Uterus (tissue), 4 donors: Measurements from ENCODE around the gene CAPZB. TPM values are rescaled to one million over a fixed set of nuclear protein-coding genes. Genes with fewer than 3 reads are reported as not detected.

ENCODE experiments used
- DNase-seq, 2 donors: peaks; one replicate each; pipeline ENCODE4 v3.0.0-alpha.2; 2019 to 2020
- H3K27ac ChIP-seq, 2 donors: fragments of 200-600 bp; sonication (generic); 1 replicate in 1 of 2; 2 replicates in 1 of 2; pipeline ENCODE4 v1.5.1; 2016 to 2018
- H3K27me3 ChIP-seq, 2 donors: fragments of 200-600 bp; sonication (generic); one replicate each; pipeline ENCODE4 v1.5.1; 2018 to 2019; ENCODE audit warnings: control low read depth in 1 of 2
- H3K36me3 ChIP-seq, 2 donors: fragments of 200-600 bp; sonication (generic); one replicate each; pipeline ENCODE4 v1.5.1; 2019; ENCODE audit warnings: control low read depth in 1 of 2
- H3K4me1 ChIP-seq, 2 donors: fragments of 200-600 bp; sonication (generic); one replicate each; pipeline ENCODE4 v1.5.1; 2018 to 2019; ENCODE audit warnings: control low read depth in 1 of 2
- H3K4me3 ChIP-seq, 2 donors: fragments of 200-600 bp; sonication (generic); 1 replicate in 1 of 2; 2 replicates in 1 of 2; pipeline ENCODE4 v1.5.1; 2018 to 2019; ENCODE audit warnings: mild to moderate bottlenecking in 1 of 2
- H3K9me3 ChIP-seq, 2 donors: fragments of 200-600 bp; sonication (generic); one replicate each; pipeline ENCODE4 v1.5.1; 2019; ENCODE audit warnings: control low read depth in 1 of 2
- POLR2A ChIP-seq, 2 donors: fragments of 450-650 bp; IDR thresholded peaks; one replicate each; pipeline ENCODE4 v1.6.1; 2016; ENCODE audit warnings: antibody characterized with exemption in 2 of 2, mild to moderate bottlenecking in 1 of 2, moderate library complexity in 1 of 2
- intact Hi-C: fragments of 100-400 bp; cut with DNase I; formaldehyde crosslinking; loops from one replicate; pipeline ENCODE4 v1.15.1; 2023; ENCODE audit warnings: low total_unique reads
- total RNA-seq, 4 donors: library from RNA; depleted of rRNA in 3 of 4; stranded (reverse); fragments of >200 nt in 3 of 4; gene quantifications; one replicate each; pipeline versions ENCODE4 v1.1.0 to v1.2.4, GENCODE V29; 2014 to 2023
- TF ChIP-seq, protein P1 (sequence below), 4 experiments: fragments of 200-600 bp in 2 of 4; fragments of 450-650 bp in 2 of 4; sonication (generic) in 2 of 4; IDR thresholded peaks; one replicate each; pipeline ENCODE4 v1.5.1; 2016 to 2019; ENCODE audit warnings: antibody characterized with exemption in 4 of 4, mild to moderate bottlenecking in 2 of 4, moderate library complexity in 1 of 4
- donor health status: DM: yes; HTN: yes; CAD: no.

Gene CAPZB
- total RNA-seq, 4 donors from 2014 or later = 94.4 to 281 (median 141) TPM

DNA sequence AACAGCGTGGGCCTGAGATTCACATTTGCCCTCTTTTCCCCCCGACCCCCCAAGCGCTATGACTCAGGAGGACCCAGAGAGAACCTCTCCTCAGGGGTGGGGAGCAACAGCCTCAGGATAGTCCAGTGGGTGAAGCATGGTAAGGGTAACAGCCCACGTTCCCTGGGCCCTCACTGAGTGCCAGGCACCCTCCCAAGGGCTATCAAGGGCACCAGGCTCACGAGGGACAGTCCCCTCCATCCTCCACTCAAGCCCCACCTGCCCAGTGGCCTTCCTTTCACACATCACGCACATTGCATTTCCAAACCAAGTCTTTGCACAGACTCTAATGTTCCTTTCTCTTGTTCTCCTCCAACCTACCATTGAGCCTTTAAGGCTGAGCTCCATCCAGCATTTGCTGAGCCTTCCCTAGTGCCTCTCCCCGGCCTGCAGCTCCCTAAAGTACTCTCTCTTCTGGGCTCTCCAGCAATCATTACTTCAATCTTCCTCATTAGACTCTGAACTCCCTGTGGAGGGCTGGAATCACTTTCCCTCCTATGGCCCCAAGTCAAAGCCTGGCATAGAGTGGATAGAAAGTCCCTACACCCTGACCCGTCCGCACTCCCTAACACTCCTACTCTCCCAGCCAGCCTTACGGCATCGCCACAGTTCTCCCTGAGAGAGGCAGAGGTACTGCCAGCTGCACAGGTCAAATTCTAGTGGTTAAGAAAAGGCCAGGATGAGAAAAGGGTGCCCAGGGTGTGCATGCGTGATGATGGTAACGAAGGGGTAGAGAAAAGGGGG is 174.4 kb downstream of the CAPZB start:
- Histone ChIP-seq H3K27me3 (no peaks in the 10 kb centered on the region), H3K36me3 (no peaks in the 10 kb centered on the region), H3K9me3 (no peaks in the 10 kb centered on the region), H3K4me3 (peak overlapping the region; percentile 78 to 89), H3K27ac (peak overlapping the region; percentile 54 to 71), H3K4me1 (peaks cover 5 to 13% of the 10 kb centered on the region in 2 donors)
- DNase-seq = no peak
- intact Hi-C loops = no loop called here
- TF ChIP-seq, protein P1, sequence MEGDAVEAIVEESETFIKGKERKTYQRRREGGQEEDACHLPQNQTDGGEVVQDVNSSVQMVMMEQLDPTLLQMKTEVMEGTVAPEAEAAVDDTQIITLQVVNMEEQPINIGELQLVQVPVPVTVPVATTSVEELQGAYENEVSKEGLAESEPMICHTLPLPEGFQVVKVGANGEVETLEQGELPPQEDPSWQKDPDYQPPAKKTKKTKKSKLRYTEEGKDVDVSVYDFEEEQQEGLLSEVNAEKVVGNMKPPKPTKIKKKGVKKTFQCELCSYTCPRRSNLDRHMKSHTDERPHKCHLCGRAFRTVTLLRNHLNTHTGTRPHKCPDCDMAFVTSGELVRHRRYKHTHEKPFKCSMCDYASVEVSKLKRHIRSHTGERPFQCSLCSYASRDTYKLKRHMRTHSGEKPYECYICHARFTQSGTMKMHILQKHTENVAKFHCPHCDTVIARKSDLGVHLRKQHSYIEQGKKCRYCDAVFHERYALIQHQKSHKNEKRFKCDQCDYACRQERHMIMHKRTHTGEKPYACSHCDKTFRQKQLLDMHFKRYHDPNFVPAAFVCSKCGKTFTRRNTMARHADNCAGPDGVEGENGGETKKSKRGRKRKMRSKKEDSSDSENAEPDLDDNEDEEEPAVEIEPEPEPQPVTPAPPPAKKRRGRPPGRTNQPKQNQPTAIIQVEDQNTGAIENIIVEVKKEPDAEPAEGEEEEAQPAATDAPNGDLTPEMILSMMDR (IDR thresholded peaks at IDR 0.05) = no peak
- TF ChIP-seq POLR2A (IDR thresholded peaks at IDR 0.05) = no peak

DNA sequence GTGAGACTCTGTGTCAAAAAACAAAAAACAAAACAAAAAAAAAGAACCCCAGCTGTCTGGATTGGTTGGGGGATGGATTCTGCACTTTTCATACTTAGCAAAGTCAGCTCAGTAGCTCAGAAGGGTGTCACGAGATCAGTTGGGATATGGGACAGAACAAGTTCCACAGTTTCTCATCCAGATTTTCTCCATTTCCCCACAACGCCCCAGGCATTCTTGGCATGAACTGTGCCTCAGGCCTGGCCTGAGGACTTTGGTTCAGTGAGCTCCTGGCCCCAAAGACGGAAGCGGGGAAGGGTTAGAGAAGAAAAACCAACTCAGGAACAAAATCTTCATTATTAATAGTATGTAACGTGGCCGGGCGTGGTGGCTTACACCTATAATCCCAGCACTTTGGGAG is 175.3 kb downstream of the CAPZB start:
- Histone ChIP-seq H3K27me3 (no peaks in the 10 kb centered on the region), H3K4me1 (peaks cover 5 to 13% of the 10 kb centered on the region in 2 donors), H3K4me3 (no peak overlapping the region), H3K36me3 (no peaks in the 10 kb centered on the region), H3K9me3 (no peaks in the 10 kb centered on the region), H3K27ac (no peak overlapping the region)
- no peak for TF ChIP-seq POLR2A (IDR thresholded peaks at IDR 0.05)
- TF ChIP-seq, protein P1 (IDR thresholded peaks at IDR 0.05) = no peak
- intact Hi-C loops = no loop called here
- DNase-seq = no peak

DNA sequence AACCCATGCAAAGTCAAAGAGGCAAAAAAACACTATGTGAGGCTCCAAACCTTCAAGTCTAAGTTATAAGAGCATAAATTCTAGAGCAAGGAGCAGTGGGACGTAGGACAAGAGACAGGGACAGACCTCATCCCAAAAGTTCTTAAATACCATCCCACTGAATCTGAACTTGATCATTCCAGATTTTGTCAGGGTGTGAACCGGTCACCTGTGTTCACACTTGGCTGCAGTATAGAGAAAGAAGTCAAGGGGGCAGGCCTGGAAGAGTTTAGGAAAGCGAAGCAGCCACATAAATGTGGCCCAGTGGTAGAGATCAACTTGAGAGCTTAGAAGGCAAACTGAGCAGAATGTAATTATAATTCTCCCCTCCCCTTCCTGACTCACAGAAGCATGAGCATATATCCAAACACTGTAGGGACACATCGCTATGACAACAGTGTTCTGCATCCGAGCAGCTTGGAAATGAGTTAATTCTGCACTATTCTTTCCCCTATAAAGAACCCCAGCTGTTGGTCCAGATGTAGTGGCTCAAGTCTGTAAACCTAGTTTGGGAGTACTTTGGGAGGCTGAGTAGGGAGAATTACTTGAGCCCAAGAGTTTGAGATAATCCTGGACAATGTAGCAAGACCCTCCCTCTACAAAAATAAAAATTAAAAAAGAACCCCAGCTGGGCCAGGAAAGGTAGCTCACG is 176.1 kb downstream of the CAPZB start:
- H3K9me3 ChIP-seq = no peaks in the 10 kb centered on the region
- intact Hi-C loops = no loop called here
- no peak overlapping the region for H3K27ac ChIP-seq
- H3K27me3 ChIP-seq = no peaks in the 10 kb centered on the region
- no peak overlapping the region for H3K4me3 ChIP-seq
- no peak for DNase-seq
- H3K36me3 ChIP-seq = no peaks in the 10 kb centered on the region
- TF ChIP-seq POLR2A (IDR thresholded peaks at IDR 0.05) = no peak
- TF ChIP-seq, protein P1 (IDR thresholded peaks at IDR 0.05) = no peak
- peaks cover 5 to 13% of the 10 kb centered on the region in 2 donors for H3K4me1 ChIP-seq

DNA sequence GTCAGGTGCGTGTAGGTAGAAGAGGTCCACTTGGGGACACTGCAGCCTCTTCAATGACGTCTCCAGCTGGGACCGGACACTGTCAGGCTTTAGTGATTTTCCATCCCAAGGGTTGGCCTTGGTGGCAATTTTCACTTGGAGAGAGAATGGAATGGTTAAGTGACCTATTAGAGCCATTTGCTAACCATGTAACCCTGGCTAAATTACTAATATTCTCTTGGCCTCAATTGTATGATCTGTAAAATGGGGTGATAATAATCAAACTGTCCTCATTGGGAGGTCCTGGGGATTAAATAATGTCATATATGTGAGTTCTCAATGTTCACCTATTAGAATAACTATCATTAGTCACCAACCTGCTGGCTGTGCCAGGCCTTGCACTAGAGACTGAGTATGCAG is 176.8 kb downstream of the CAPZB start:
- Histone ChIP-seq H3K36me3 (no peaks in the 10 kb centered on the region), H3K4me3 (no peak overlapping the region), H3K9me3 (no peaks in the 10 kb centered on the region), H3K27me3 (no peaks in the 10 kb centered on the region), H3K27ac (no peak overlapping the region), H3K4me1 (peaks cover 5 to 13% of the 10 kb centered on the region in 2 donors)
- intact Hi-C loops = no loop called here
- no peak for DNase-seq
- TF ChIP-seq POLR2A (IDR thresholded peaks at IDR 0.05) = no peak
- TF ChIP-seq, protein P1 (IDR thresholded peaks at IDR 0.05) = no peak
